Measurements from ENCODE around the gene NECAB3. TPM values are rescaled to one million over a fixed set of nuclear protein-coding genes. Genes with fewer than 3 reads are reported as not detected.

The NECAB3 gene
- total and polyA plus RNA-seq, 2 of the 4 experiments (the other 2 are of a cell fraction), result 8.6 to 28.4 TPM

DNA sequence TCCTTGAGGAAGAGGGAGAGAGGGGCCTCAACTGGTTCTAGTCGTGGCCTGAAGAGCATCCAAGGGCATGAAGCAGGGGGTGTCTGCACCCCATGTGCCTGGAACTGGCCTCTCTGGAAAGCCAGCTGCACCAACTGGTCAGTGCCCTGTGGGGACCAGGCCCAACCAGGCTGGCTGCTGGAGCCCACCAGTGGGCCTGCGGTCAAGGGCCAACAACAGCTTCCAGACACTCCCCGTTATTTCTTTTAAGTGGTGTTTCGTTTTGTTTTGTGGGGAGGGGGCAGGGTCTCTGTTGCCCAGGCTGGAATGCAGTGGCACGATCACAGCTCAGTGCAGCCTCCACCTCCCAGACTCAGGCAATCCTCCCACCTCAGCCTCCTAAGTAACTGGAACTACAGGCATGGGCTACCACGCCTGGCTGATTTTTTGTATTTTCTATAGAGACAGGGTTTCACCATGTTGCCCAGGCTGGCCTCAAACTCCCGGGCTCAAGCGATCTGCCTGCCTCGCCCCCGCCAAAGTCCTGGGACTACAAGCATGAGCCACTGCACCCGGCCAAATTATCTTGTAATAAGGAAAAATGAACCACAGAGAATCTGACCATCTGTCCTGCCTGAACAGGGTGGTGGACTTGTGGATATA lies 24.0 kb downstream of the NECAB3 start:
- H2BK15ac ChIP-seq (ENCODE audit: low read depth, low read length), result no peak overlapping the region
- TF ChIP-seq CEBPB (IDR thresholded peaks at IDR 0.05; ENCODE audit: low read depth, low read length), result no peak
- TF ChIP-seq RCOR1 (IDR thresholded peaks at IDR 0.05; ENCODE audit: insufficient replicate concordance, low read length), result no peak
- TF ChIP-seq, protein P1, sequence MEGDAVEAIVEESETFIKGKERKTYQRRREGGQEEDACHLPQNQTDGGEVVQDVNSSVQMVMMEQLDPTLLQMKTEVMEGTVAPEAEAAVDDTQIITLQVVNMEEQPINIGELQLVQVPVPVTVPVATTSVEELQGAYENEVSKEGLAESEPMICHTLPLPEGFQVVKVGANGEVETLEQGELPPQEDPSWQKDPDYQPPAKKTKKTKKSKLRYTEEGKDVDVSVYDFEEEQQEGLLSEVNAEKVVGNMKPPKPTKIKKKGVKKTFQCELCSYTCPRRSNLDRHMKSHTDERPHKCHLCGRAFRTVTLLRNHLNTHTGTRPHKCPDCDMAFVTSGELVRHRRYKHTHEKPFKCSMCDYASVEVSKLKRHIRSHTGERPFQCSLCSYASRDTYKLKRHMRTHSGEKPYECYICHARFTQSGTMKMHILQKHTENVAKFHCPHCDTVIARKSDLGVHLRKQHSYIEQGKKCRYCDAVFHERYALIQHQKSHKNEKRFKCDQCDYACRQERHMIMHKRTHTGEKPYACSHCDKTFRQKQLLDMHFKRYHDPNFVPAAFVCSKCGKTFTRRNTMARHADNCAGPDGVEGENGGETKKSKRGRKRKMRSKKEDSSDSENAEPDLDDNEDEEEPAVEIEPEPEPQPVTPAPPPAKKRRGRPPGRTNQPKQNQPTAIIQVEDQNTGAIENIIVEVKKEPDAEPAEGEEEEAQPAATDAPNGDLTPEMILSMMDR (conservative IDR thresholded peaks at IDR 0.05; ENCODE audit: low read depth, low read length), result no peak
- TF ChIP-seq, protein P2, sequence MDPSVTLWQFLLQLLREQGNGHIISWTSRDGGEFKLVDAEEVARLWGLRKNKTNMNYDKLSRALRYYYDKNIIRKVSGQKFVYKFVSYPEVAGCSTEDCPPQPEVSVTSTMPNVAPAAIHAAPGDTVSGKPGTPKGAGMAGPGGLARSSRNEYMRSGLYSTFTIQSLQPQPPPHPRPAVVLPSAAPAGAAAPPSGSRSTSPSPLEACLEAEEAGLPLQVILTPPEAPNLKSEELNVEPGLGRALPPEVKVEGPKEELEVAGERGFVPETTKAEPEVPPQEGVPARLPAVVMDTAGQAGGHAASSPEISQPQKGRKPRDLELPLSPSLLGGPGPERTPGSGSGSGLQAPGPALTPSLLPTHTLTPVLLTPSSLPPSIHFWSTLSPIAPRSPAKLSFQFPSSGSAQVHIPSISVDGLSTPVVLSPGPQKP (IDR thresholded peaks at IDR 0.05; ENCODE audit: borderline replicate concordance, low read depth, low read length), result no peak
- no peak for TF ChIP-seq SMC3 (IDR thresholded peaks at IDR 0.05; ENCODE audit: low read depth, low read length)
- no peak for TF ChIP-seq RFX5 (IDR thresholded peaks at IDR 0.05; ENCODE audit: low read depth, low read length)
- no peak for TF ChIP-seq NFE2L2 (IDR thresholded peaks at IDR 0.05; ENCODE audit: low read depth, low read length)
- in situ Hi-C loops (cut with MboI; ENCODE audit: low sequenced_read_pairs) (loop anchor here (5.0 kb wide), 1 partner anchor 198 kb away; no protein-coding TSS in a partner anchor), dilution Hi-C loops (cut with HindIII; ENCODE audit: low sequenced_read_pairs, unreplicated experiment) (no loop called here), intact Hi-C loops (cut with micrococcal nuclease) (no loop called here)
- no peak overlapping the region for H3K4ac ChIP-seq (ENCODE audit: low read depth, low read length)
- H3K23ac ChIP-seq (ENCODE audit: low read depth, low read length), result no peak overlapping the region
- no peak overlapping the region for H4K8ac ChIP-seq (ENCODE audit: low read depth in 2 of 2, low read length in 2 of 2)
- ChIA-PET POLR2A (ENCODE audit: unreplicated experiment) (no interaction called here), CTCF (no interaction called here)
- 93% methylated on average over 3 of the region's 11 CpGs; no CpG with 5 or more reads in 1 of the 2 experiments for WGBS, 2 experiments (ENCODE audit: extremely low coverage in 2 of 2, insufficient read length in 1 of 2)
- no peak overlapping the region for H3K4me3 ChIP-seq (ENCODE audit: insufficient read depth, low read depth, low read length)
- no peak overlapping the region for H2BK5ac ChIP-seq (ENCODE audit: low read depth, low read length, poor library complexity, severe bottlenecking)
- H3K56ac ChIP-seq (ENCODE audit: extremely low read depth, insufficient read depth, low read length), result no peak overlapping the region
- H3K27ac ChIP-seq (ENCODE audit: insufficient read depth, low read length), result no peak overlapping the region
- no peak overlapping the region for H2AK9ac ChIP-seq (replicated peaks; ENCODE audit: low read depth, low read length, poor library complexity)
- no peak overlapping the region for H3K18ac ChIP-seq (ENCODE audit: low read depth, low read length)
- H4K91ac ChIP-seq (ENCODE audit: insufficient read depth, low read depth, low read length), result no peak overlapping the region
- H3K27me3 ChIP-seq (ENCODE audit: control insufficient read depth, insufficient read depth, low read length), result no peaks in the 10 kb centered on the region
- no TSS peak for BruUV-seq (replicated peaks)
- peaks cover 9% of the 10 kb centered on the region for H3K36me3 ChIP-seq (ENCODE audit: control insufficient read depth, insufficient read depth, low read length)
- no peak overlapping the region for H2BK20ac ChIP-seq (ENCODE audit: low read depth, low read length)
- peaks cover 14% of the 10 kb centered on the region; the same call in 1 of the 2 replicates for H3K9me1 ChIP-seq (ENCODE audit: insufficient read depth, low read length)
- H2AFZ ChIP-seq (replicated peaks; ENCODE audit: low read length, poor library complexity), result no peak overlapping the region
- no peaks in the 10 kb centered on the region for H3K79me1 ChIP-seq (ENCODE audit: low read depth in 1 of 2, low read length in 2 of 2)
- no peak overlapping the region for H2BK120ac ChIP-seq (ENCODE audit: low read depth, low read length)
- ATAC-seq (ENCODE audit: low read depth) (no peak), DNase-seq (no peak)
- H3K9me3 ChIP-seq (ENCODE audit: control insufficient read depth, insufficient read depth, low read length), result no peaks in the 10 kb centered on the region
- no peak overlapping the region for H4K5ac ChIP-seq (ENCODE audit: low read depth, low read length)
- peaks cover 3% of the 10 kb centered on the region; the same call in 1 of the 2 replicates for H3K4me1 ChIP-seq (ENCODE audit: control insufficient read depth, insufficient read depth, low read length)
- no peak overlapping the region for H3K14ac ChIP-seq (replicated peaks; ENCODE audit: low read depth, low read length)
- no peak overlapping the region for H2AK5ac ChIP-seq (ENCODE audit: low read depth, low read length)
- H3K9ac ChIP-seq (ENCODE audit: low read depth, low read length), result no peak overlapping the region
- H4K20me1 ChIP-seq (ENCODE audit: insufficient read depth, low read length), result peaks cover 9% of the 10 kb centered on the region; the same call in 1 of the 2 replicates
- no peak overlapping the region for H3K4me2 ChIP-seq (ENCODE audit: low read depth, low read length)

Measured in IMR-90 (cell line).